ENCODE measurements around the gene PPP1R14B. TPM values are rescaled to one million over a fixed set of nuclear protein-coding genes. Genes with fewer than 3 reads are reported as not detected.
"Not testable (repeated sequence)": the region's sequence is repeated elsewhere in the genome, so short reads cannot be mapped to it uniquely, and the experiment has no call there.

The PPP1R14B gene
- total RNA-seq, 1 experiment from 2014 or later, result 583 TPM

GRCh38 chr11:64249038-64249437, 2.3 kb upstream of the PPP1R14B start:
- no peak overlapping the region for H3K27ac Mint-ChIP-seq (ENCODE audit: low read depth, unreplicated experiment)
- H3K9me3 Mint-ChIP-seq (ENCODE audit: unreplicated experiment), result no peaks in the 10 kb centered on the region
- H3K36me3 Mint-ChIP-seq (ENCODE audit: insufficient read depth, unreplicated experiment), result peaks cover 13% of the 10 kb centered on the region
- ChIA-PET CTCF (interaction anchor here (0.7 to 4.5 kb wide), 6 partner anchors 14 to 446 kb away, joined by 4 to 65 read pairs (median 10); partner anchors contain the start of gene CATSPERZ), POLR2A (interaction anchor here (1.2 to 10.8 kb wide), 4 partner anchors 20 to 54 kb away, joined by 3 to 122 read pairs (median 91); partner anchors contain the start of genes CATSPERZ, DNAJC4, ESRRA and NUDT22)
- H3K4me1 Mint-ChIP-seq (ENCODE audit: insufficient read depth, unreplicated experiment), result peaks cover 6% of the 10 kb centered on the region
- H3K4me3 Mint-ChIP-seq (ENCODE audit: unreplicated experiment), result no peak overlapping the region
- intact Hi-C loops (cut with micrococcal nuclease), result no loop called here
- no peak for TF ChIP-seq CTCF (IDR thresholded peaks at IDR 0.05; ENCODE audit: unreplicated experiment)
- BruUV-seq (replicated peaks), result no TSS peak
- no peaks in the 10 kb centered on the region for H3K27me3 Mint-ChIP-seq (ENCODE audit: insufficient read depth, unreplicated experiment)
- DNase-seq (ENCODE audit: unreplicated experiment), result no peak

GRCh38 chr11:64248578-64248977, 1.8 kb upstream of the PPP1R14B start:
- Mint-ChIP-seq H3K9me3 (ENCODE audit: unreplicated experiment) (no peaks in the 10 kb centered on the region), H3K4me1 (ENCODE audit: insufficient read depth, unreplicated experiment) (peaks cover 9% of the 10 kb centered on the region), H3K27ac (ENCODE audit: low read depth, unreplicated experiment) (no peak overlapping the region), H3K4me3 (ENCODE audit: unreplicated experiment) (peak overlapping the region; percentile 93), H3K27me3 (ENCODE audit: insufficient read depth, unreplicated experiment) (no peaks in the 10 kb centered on the region), H3K36me3 (ENCODE audit: insufficient read depth, unreplicated experiment) (peaks cover 18% of the 10 kb centered on the region)
- ChIA-PET CTCF (interaction anchor here (0.7 to 4.5 kb wide), 5 partner anchors 20 to 446 kb away, joined by 3 to 65 read pairs (median 4); partner anchors contain the start of gene CATSPERZ), POLR2A (interaction anchor here (0.6 to 10.8 kb wide), 4 partner anchors 20 to 82 kb away, joined by 3 to 122 read pairs (median 91); partner anchors contain the start of genes CATSPERZ, DNAJC4, ESRRA and NUDT22)
- intact Hi-C loops (cut with micrococcal nuclease), result no loop called here
- TF ChIP-seq CTCF (IDR thresholded peaks at IDR 0.05; ENCODE audit: unreplicated experiment), result no peak
- no TSS peak for BruUV-seq (replicated peaks)
- DNase-seq (ENCODE audit: unreplicated experiment), result no peak

GRCh38 chr11:64247729-64248531, 1.2 kb upstream of the PPP1R14B start:
- TSS peak; percentile 8 for BruUV-seq (replicated peaks)
- TF ChIP-seq CTCF (IDR thresholded peaks at IDR 0.05; ENCODE audit: unreplicated experiment), result no peak
- Mint-ChIP-seq H3K27me3 (ENCODE audit: insufficient read depth, unreplicated experiment) (no peaks in the 10 kb centered on the region), H3K9me3 (ENCODE audit: unreplicated experiment) (no peaks in the 10 kb centered on the region), H3K36me3 (ENCODE audit: insufficient read depth, unreplicated experiment) (peaks cover 21% of the 10 kb centered on the region), H3K27ac (ENCODE audit: low read depth, unreplicated experiment) (peak overlapping the region; percentile 42), H3K4me1 (ENCODE audit: insufficient read depth, unreplicated experiment) (peaks cover 15% of the 10 kb centered on the region), H3K4me3 (ENCODE audit: unreplicated experiment) (peak overlapping the region; percentile 93)
- no peak for DNase-seq (ENCODE audit: unreplicated experiment)
- ChIA-PET POLR2A (interaction anchor here (0.6 to 10.8 kb wide), 9 partner anchors 19 to 81 kb away, joined by 3 to 122 read pairs (median 23); partner anchors contain the start of genes CATSPERZ, DNAJC4, ESRRA and NUDT22), CTCF (interaction anchor here (0.9 to 1.7 kb wide), 3 partner anchors 24 to 53 kb away, joined by 3 to 4 read pairs (median 4); no protein-coding TSS in a partner anchor)
- intact Hi-C loops (cut with micrococcal nuclease), result loop anchor here (2.0 kb wide), 1 partner anchor 57 kb away; the partner anchor contains the start of gene ESRRA

- ChIA-PET POLR2A (interaction anchor here (0.9 to 10.8 kb wide), 18 partner anchors 8 to 1699 kb away, joined by 3 to 122 read pairs (median 10); partner anchors contain the start of genes AHNAK, BAD, CATSPERZ and DNAJC4), CTCF (interaction anchor here (0.6 to 1.6 kb wide), 3 partner anchors 22 to 108 kb away, joined by 3 to 4 read pairs (median 3); no protein-coding TSS in a partner anchor)
- Mint-ChIP-seq H3K27ac (ENCODE audit: low read depth, unreplicated experiment) (peak overlapping the region; percentile 63), H3K4me1 (ENCODE audit: insufficient read depth, unreplicated experiment) (peaks cover 15% of the 10 kb centered on the region), H3K4me3 (ENCODE audit: unreplicated experiment) (peak overlapping the region; percentile 93), H3K36me3 (ENCODE audit: insufficient read depth, unreplicated experiment) (peaks cover 27% of the 10 kb centered on the region)
- not testable (repeated sequence) for H3K9me3 Mint-ChIP-seq (ENCODE audit: unreplicated experiment); DNase-seq (ENCODE audit: unreplicated experiment); H3K27me3 Mint-ChIP-seq (ENCODE audit: insufficient read depth, unreplicated experiment); BruUV-seq (replicated peaks)
- intact Hi-C loops (cut with micrococcal nuclease), result loop anchor here (2.0 kb wide), 1 partner anchor 58 kb away; the partner anchor contains the start of gene ESRRA
Observed at GRCh38 chr11:64246621-64246870, 197 bp downstream of the PPP1R14B start.

All from MCF 10A (cell line).